ENCODE measurements around the gene MEN1. TPM values are rescaled to one million over a fixed set of nuclear protein-coding genes. Genes with fewer than 3 reads are reported as not detected.

MEN1 gene
- total RNA-seq, 3 donors from 2014 or later = 19.3 to 26.4 (median 21.9) TPM

DNA sequence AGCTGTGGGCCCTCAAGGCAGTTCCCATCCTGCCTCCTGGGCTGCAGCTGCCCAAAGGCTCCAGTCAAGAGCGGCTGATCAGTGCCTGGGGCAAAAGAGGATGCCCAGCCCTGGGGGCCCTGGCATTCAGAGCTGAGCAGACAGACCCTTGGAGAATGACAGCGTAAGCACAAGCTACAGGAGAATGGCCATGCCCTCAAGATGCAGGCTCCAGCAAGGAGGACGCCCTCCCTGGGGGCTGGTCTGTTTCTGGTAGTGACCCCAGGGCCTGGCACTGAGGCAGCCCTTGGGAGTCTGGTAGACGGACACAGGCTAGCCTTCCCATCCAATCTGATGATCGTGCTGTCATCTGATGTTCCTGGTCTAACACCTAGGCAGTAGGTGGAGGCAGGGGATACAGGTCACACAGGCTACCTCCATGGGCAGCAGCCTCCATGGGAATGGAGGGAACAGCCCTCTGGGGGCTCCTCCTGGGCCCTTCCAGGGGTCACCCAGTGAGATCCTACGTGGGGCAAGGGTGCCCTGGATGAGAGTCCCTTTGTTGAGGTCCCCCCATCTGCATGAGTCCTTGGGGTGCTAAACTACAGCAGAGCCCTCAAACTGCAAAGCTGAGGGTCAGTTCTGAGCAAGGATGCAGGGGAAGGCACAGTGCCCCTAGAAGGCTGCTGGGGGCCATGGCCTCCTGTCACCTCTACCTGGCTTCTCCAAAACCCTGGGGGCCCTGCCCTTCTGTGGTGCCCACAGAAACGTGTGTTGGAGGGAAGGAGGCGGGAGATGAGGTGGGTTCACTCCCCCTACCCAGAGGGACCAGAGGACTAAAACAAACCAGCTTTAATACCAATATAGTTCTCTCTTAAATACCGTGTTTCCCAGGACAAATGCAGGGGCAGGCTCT is 21.8 kb downstream of the MEN1 start:
- Histone ChIP-seq H3K4me1 (ENCODE audit: low read depth) (peaks cover 16% of the 10 kb centered on the region), H3K9me3 (no peaks in the 10 kb centered on the region), H3K4me3 (no peak overlapping the region), H3K36me3 (ENCODE audit: low read depth) (no peaks in the 10 kb centered on the region)
- intact Hi-C loops (cut with DNase I, micrococcal nuclease) = no loop called here
- TF ChIP-seq CTCF (IDR thresholded peaks at IDR 0.05) = no peak
- DNase-seq = peak in 1 of 3 donors; percentile 44
- no peak for ATAC-seq

DNA sequence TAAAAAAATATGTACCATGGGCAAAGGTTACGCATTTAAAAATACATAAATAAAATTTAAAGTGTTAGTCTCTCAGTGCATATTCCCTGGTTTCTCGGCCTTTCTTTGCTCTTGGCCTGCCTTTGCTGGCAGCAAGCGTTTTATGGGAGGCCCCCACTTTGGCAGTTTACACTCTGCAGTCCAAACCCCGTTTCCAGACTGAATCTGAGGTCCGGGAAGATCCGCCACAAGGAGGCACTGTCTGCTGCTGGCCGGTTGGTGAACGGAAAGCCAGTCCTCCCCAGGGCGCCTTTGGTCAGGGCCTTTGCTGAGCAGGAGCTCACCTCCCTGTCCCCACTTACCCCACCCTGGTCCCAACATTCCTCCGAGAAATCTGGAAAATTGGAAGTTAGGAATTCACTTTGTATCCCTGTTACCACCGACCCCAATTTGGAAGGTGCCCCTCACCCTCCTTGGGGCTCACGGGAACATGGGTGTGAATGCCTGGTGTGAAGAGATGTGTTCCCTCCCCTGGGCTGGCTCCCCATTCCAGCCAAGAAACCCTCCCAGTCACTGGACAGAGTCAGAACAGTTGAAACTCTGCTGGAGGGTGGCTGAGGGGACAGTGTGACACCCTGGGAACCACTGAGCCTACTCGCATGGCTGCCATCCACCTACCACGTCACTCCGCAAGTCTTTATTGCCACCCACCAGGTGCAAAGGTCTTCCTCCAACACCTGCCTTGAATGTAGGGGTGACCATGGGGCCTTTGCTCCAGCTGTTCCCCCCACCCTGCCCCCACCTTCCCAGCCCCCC is 22.6 kb downstream of the MEN1 start:
- DNase-seq (peak; percentile 75 to 90 (median 85)), ATAC-seq (peak; percentile 81)
- no peak overlapping the region for H3K4me3 ChIP-seq
- intact Hi-C loops (cut with DNase I, micrococcal nuclease) = no loop called here
- peaks cover 16% of the 10 kb centered on the region for H3K4me1 ChIP-seq (ENCODE audit: low read depth)
- peak; percentile 55 for TF ChIP-seq CTCF (IDR thresholded peaks at IDR 0.05)
- H3K36me3 ChIP-seq (ENCODE audit: low read depth) = no peaks in the 10 kb centered on the region
- H3K9me3 ChIP-seq = no peaks in the 10 kb centered on the region

DNA sequence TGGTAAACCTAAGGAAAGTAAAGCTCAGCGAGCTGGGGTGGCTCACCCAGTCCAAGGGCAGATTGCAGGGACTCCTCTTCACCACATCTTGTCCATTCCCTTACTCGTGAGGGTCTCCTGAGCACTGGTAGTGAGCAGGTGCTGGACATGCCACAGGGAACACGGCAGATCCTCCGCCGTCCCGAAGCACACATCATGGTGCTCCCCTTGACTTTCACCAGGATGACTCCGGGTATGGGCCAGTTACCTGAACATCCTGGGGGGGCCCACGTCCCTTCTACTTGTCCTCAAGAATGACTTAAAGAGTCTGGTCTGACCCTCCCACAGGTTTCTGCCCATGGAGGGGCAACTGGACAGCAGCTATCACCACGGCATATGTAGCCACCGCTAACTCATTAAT is 24.0 kb downstream of the MEN1 start:
- peaks cover 16% of the 10 kb centered on the region for H3K4me1 ChIP-seq (ENCODE audit: low read depth)
- DNase-seq (peak in 1 of 3 donors; percentile 35), ATAC-seq (no peak)
- TF ChIP-seq CTCF (IDR thresholded peaks at IDR 0.05) = no peak
- H3K9me3 ChIP-seq = no peaks in the 10 kb centered on the region
- intact Hi-C loops (cut with DNase I, micrococcal nuclease) = no loop called here
- no peaks in the 10 kb centered on the region for H3K36me3 ChIP-seq (ENCODE audit: low read depth)
- H3K4me3 ChIP-seq = no peak overlapping the region

DNA sequence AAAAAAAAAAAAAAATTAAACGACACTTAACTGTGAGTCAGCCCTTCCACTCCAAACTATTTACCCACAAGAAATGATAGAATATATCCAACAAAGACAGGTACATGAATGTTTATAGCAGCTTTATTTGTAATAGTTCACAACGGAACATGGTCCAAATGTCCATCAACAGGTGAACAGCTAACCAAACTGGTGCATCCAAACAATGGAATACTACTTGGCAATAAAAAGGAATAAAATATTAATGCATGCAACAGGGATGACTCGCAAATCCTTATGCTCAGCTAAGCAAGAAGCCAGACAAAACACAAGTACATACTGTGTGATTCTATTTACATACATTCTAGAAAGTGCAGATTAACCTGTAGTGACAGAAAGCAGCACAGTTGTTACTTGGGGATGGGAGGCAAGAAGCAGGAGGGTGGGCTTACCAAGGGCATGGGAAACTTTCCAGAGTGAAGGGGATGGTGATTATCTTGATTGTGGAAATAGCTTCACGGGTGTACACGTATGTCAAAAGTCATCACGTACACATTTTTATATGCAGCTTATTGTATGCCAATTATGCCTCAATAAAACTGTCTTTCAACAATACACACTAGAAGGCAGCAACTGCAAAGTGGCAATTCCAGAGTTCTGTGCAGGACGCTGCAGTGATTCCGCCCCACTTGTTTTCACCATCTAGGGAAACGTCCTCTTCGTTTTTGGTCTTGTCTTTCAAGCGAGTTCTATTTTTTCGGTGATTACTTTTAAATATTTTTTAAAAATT is 25.4 kb downstream of the MEN1 start:
- intact Hi-C loops (cut with DNase I, micrococcal nuclease) = no loop called here
- H3K36me3 ChIP-seq (ENCODE audit: low read depth) = no peaks in the 10 kb centered on the region
- H3K9me3 ChIP-seq = no peaks in the 10 kb centered on the region
- ATAC-seq (peak; percentile 78), DNase-seq (no peak)
- no peak overlapping the region for H3K4me3 ChIP-seq
- no peak for TF ChIP-seq CTCF (IDR thresholded peaks at IDR 0.05)
- peaks cover 18% of the 10 kb centered on the region for H3K4me1 ChIP-seq (ENCODE audit: low read depth)
